Bronchus fibroblast of lung (primary cell): ENCODE data around the gene SPRR4. TPM values are rescaled to one million over a fixed set of nuclear protein-coding genes. Genes with fewer than 3 reads are reported as not detected.

Source experiments
- total RNA-seq: library from RNA; depleted of rRNA; stranded (reverse); fragments of >200 nt; gene quantifications from 2 replicates; pipeline ENCODE4 v1.2.3, GENCODE V29; 2015

The SPRR4 gene
- total RNA-seq, result not detected in 2 replicates

GRCh38 chr1:152970495-152970894 lies at the start of gene SPRR4:
TSS of gene SPRR4 (plus strand) at chr1:152970648. CDS start at chr1:152971891, 1,243 bp downstream.

GRCh38 chr1:152946651-152947256 lies 23.7 kb upstream of the SPRR4 start, which contains the start of gene SPRR5:
TSS of gene SPRR5 (plus strand) at chr1:152947206. CDS start at chr1:152948555, 1,349 bp downstream.

GRCh38 chr1:152983743-152984142 lies 13.3 kb downstream of the SPRR4 start, which contains the start of gene SPRR1A:
TSS of gene SPRR1A (plus strand) at chr1:152984081. CDS start at chr1:152985231, 1,150 bp downstream.

GRCh38 chr1:153001382-153001781 lies 30.9 kb downstream of the SPRR4 start, which contains the start of gene SPRR3:
TSS of gene SPRR3 (plus strand) at chr1:153001749. CDS start at chr1:153003021, 1,272 bp downstream.

Other genes with a start within 250 kb of the SPRR4 start
- not detected in 2 replicates for gene KPRP, start 212.6 kb upstream of the SPRR4 start, total RNA-seq
- gene LCE1F, start 195.5 kb upstream of the SPRR4 start, total RNA-seq, result not detected in 2 replicates
- gene LCE1E, start 184.4 kb upstream of the SPRR4 start, total RNA-seq, result not detected in 2 replicates
- not detected in 2 replicates for gene LCE1D, start 173.9 kb upstream of the SPRR4 start, total RNA-seq
- not detected in 2 replicates for gene LCE1C, start 164.0 kb upstream of the SPRR4 start, total RNA-seq
- not detected in 2 replicates for gene LCE1B, start 158.7 kb upstream of the SPRR4 start, total RNA-seq
- not detected in 2 replicates for gene LCE1A, start 143.2 kb upstream of the SPRR4 start, total RNA-seq
- gene LCE6A, start 127.8 kb upstream of the SPRR4 start, total RNA-seq, result not detected in 2 replicates
- not detected in 2 replicates for gene LCE7A, start 110.7 kb upstream of the SPRR4 start, total RNA-seq
- not detected in 2 replicates for gene SMCP, start 92.3 kb upstream of the SPRR4 start, total RNA-seq
- not detected in 2 replicates for gene IVL, start 62.1 kb upstream of the SPRR4 start, total RNA-seq
- not detected in 2 replicates for gene SPRR5, start 23.4 kb upstream of the SPRR4 start, total RNA-seq
- not detected in 2 replicates for gene SPRR1A, start 13.4 kb downstream of the SPRR4 start, total RNA-seq
- gene SPRR3, start 31.1 kb downstream of the SPRR4 start, total RNA-seq, result not detected in 2 replicates
- not detected in 2 replicates for gene SPRR1B, start 60.6 kb downstream of the SPRR4 start, total RNA-seq
- not detected in 2 replicates for gene SPRR2D, start 70.5 kb downstream of the SPRR4 start, total RNA-seq
- not detected in 2 replicates for gene SPRR2A, start 86.9 kb downstream of the SPRR4 start, total RNA-seq
- not detected in 2 replicates for gene SPRR2B, start 101.0 kb downstream of the SPRR4 start, total RNA-seq
- not detected in 2 replicates for gene SPRR2E, start 123.9 kb downstream of the SPRR4 start, total RNA-seq
- gene SPRR2F, start 142.9 kb downstream of the SPRR4 start, total RNA-seq, result not detected in 2 replicates
- not detected in 2 replicates for gene SPRR2G, start 180.2 kb downstream of the SPRR4 start, total RNA-seq
- not detected in 2 replicates for gene LELP1, start 232.8 kb downstream of the SPRR4 start, total RNA-seq
- not detected in 2 replicates for gene PRR9, start 246.9 kb downstream of the SPRR4 start, total RNA-seq